Mesodermal cell (in vitro differentiated cells): ENCODE data around the gene PCDHA6.
"Not testable (repeated sequence)": the region's sequence is repeated elsewhere in the genome, so short reads cannot be mapped to it uniquely, and the experiment has no call there.

ENCODE experiments used
- H3K27ac ChIP-seq: 2 replicates; pipeline ENCODE4 v1.7.0; 2013; ENCODE audit warnings: mild to moderate bottlenecking, low read depth, low read length, moderate library complexity; ENCODE audit not compliant: severe bottlenecking
- H3K36me3 ChIP-seq: 2 replicates; pipeline ENCODE4 v1.7.1; 2013; ENCODE audit warnings: mild to moderate bottlenecking, low read length, moderate library complexity; ENCODE audit not compliant: control insufficient read depth, insufficient read depth
- H3K4me1 ChIP-seq: one replicate; pipeline ENCODE4 v1.7.1; 2013; ENCODE audit warnings: mild to moderate bottlenecking, low read length; ENCODE audit not compliant: insufficient read depth, control insufficient read depth, poor library complexity, severe bottlenecking
- H3K4me3 ChIP-seq: 2 replicates; pipeline ENCODE4 v1.7.0; 2013; ENCODE audit warnings: low read length, control low read depth, mild to moderate bottlenecking; ENCODE audit not compliant: insufficient read depth, poor library complexity, severe bottlenecking; ENCODE audit errors: extremely low read depth
- H3K9me3 ChIP-seq: 2 replicates; pipeline ENCODE4 v1.7.1; 2013; ENCODE audit warnings: mild to moderate bottlenecking, low read length, moderate library complexity; ENCODE audit not compliant: control insufficient read depth
- WGBS, 2 experiments: methylation state at CpG; one replicate each; pipeline ENCODE4 v1.1.5; 2013; ENCODE audit warnings: missing lambda C conversion rate in 2 of 2; ENCODE audit not compliant: insufficient coverage in 2 of 2; 5-methylcytosine and 5-hydroxymethylcytosine counted together

The PCDHA6 gene

GRCh38 chr5:140870221-140871201 lies 42.8 kb downstream of the PCDHA6 start:
- H3K36me3 ChIP-seq = no peaks in the 10 kb centered on the region
- peaks cover 12% of the 10 kb centered on the region for H3K9me3 ChIP-seq
- 96 to 98% methylated on average over 100 to 114 of the region's 114 CpGs for WGBS, 2 experiments
- H3K4me1 ChIP-seq = no peaks in the 10 kb centered on the region
- no peak overlapping the region for H3K27ac ChIP-seq
- no peak overlapping the region for H3K4me3 ChIP-seq

- H3K4me1 ChIP-seq = no peaks in the 10 kb centered on the region
- 48 to 50% methylated on average over 24 to 30 of the region's 47 CpGs for WGBS, 2 experiments
- H3K27ac ChIP-seq = peak within 1 kb of the TSS; percentile 50
- peak within 1 kb of the TSS; percentile 43 for H3K4me3 ChIP-seq
- H3K36me3 ChIP-seq = peaks cover 16% of the 10 kb centered on the region
- peaks cover 5% of the 10 kb centered on the region for H3K9me3 ChIP-seq
Measured at GRCh38 chr5:140875085-140876065, 47.6 kb downstream of the PCDHA6 start, which contains the start of gene PCDHA12. Gene PCDHA12, plus strand, starts transcription at chr5:140875308. Its CDS starts 165 bp downstream, at chr5:140875473.

- not testable (repeated sequence) for H3K27ac ChIP-seq, H3K4me3 ChIP-seq, H3K4me1 ChIP-seq, H3K9me3 ChIP-seq
- 96 to 98% methylated on average over 71 to 75 of the region's 80 CpGs for WGBS, 2 experiments
- peaks cover 16% of the 10 kb centered on the region for H3K36me3 ChIP-seq
Measured at GRCh38 chr5:140876541-140877261, 48.9 kb downstream of the PCDHA6 start.

GRCh38 chr5:140877262-140877581 lies 49.5 kb downstream of the PCDHA6 start:
- Histone ChIP-seq H3K4me1 (no peaks in the 10 kb centered on the region), H3K36me3 (peaks cover 21% of the 10 kb centered on the region), H3K9me3 (no peaks in the 10 kb centered on the region), H3K4me3 (no peak overlapping the region), H3K27ac (no peak overlapping the region)
- 95 to 97% methylated on average over 35 to 37 of the region's 37 CpGs for WGBS, 2 experiments
